HG03558 (cell line): ENCODE measurements around the gene ALOX5.
A peak's percentile ranks its signal among the peaks of the same experiment; 100 is the strongest.
"Not testable (repeated sequence)": the region's sequence is repeated elsewhere in the genome, so short reads cannot be mapped to it uniquely, and the experiment has no call there.

Source experiments
- ATAC-seq: cut with Tn5 transposase; IDR thresholded peaks from one replicate; pipeline ENCODE4 v1.9.1; 2021; ENCODE audit warnings: moderate number of reproducible peaks; ENCODE audit not compliant: unreplicated experiment; ENCODE audit errors: extremely low read depth

ALOX5 gene

DNA sequence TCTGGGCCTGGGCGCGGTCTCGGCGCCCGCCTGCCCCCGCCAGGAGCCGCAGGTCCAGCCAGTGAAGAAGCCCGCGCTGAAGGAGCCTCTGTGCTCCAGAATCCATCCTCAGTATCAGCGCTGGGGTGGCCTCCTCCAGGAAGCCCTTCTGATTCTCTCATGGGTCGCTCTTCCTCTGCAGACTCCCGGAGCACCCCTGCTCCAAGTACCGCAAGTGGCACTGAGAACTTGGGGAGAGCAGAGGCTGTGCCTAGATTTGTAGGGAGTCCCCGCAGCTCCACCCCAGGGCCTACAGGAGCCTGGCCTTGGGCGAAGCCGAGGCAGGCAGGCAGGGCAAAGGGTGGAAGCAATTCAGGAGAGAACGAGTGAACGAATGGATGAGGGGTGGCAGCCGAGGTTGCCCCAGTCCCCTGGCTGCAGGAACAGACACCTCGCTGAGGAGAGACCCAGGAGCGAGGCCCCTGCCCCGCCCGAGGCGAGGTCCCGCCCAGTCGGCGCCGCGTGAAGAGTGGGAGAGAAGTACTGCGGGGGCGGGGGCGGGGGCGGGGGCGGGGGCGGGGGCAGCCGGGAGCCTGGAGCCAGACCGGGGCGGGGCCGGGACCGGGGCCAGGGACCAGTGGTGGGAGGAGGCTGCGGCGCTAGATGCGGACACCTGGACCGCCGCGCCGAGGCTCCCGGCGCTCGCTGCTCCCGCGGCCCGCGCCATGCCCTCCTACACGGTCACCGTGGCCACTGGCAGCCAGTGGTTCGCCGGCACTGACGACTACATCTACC is at the start of gene ALOX5:
Gene ALOX5 (plus strand): TSS at position 641 of the 774 bp plus-strand sequence. CDS start 64 bp downstream, at position 705.
- ATAC-seq, result peak; percentile 31

DNA sequence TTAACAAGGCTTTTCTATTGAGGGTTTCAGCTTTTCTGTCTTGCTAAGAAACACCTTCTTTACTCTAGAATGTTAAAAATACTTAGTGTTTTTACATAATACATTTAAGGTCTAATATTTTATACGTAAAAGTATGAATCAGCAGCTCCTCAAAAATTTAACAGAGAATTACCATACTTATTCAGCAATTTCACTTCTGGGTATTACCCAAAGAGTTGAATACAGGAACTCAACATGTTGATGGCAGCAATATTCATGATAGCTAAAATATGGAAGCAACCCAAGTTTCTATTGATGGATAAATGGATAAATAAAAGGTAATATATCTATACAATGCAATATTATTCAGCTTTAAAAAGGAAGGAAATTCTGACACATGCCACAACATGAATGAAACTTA is 48.9 kb upstream of the ALOX5 start:
- no peak for ATAC-seq

DNA sequence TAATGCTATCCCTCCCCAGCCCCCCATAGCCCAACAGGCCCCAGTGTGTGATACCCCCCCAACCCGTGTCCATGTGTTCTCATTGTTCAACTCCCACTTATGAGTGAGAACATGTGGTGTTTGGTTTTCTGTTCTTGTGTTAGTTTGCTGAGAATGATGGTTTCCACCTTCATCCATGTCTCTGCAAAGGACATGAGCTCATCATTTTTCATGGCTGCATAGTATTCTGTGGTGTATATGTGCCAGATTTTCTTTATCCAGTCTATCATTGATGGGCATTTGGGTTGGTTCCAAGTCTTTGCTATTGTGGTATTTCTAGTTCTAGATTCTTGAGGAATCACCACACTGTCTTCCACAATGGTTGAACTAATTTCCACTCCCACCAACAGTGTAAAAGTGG is 47.2 kb upstream of the ALOX5 start:
- not testable (repeated sequence) for ATAC-seq

DNA sequence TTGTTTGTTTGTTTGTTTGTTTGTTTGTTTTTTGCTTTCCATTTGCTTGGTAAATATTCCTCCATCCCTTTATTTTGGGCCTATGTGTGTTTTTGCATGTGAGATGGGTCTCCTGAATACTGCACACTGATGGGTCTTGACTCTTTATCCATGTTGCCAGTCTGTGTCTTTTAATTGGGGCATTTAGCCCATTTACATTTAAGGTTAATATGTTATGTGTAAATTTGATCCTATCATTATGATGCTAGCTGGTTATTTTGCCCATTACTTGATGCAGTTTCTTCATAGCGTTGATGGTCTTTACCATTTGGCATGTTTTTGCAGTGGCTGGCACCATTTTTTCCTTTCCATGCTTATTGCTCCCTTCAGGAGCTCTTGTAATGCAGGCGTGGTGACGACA is 42.2 kb upstream of the ALOX5 start:
- not testable (repeated sequence) for ATAC-seq

DNA sequence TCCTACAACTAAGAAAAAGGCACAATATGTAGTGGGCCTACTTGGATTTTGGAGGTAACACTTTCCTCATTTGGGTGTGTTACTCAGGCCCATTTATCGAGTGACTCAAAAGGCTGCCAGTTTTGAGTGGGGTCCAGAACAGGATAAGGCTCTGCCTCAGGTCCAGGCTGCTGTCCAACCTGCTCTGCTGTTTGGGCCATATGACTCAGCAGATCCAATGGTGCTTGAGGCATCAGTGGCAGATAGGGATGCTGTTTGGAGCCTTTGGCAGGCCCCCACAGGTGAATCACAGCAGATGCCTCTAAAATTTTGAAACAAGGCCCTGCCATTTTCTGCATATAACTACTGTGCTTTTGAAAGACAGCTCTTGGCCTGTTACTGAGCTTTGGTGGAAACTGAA is 34.1 kb upstream of the ALOX5 start:
- ATAC-seq, result no peak

DNA sequence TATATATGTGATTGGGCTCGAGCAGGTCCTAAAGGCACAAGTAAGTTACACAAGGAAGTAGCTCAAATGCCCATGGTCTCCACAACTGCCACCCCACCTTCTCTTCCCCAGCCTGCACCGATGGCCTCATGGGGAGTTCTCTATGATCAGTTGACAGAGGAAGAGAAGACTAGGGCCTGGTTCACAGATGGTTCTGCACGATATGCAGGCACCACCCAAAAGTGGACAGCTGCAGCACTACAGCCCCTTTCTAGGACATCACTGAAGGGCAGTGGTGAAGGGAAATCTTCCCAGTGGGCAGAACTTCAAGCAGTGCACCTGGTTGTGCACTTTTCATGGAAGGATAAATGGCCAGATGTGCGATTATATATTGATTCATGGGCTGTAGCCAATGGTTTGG is 33.6 kb upstream of the ALOX5 start:
- ATAC-seq, result not testable (repeated sequence)

DNA sequence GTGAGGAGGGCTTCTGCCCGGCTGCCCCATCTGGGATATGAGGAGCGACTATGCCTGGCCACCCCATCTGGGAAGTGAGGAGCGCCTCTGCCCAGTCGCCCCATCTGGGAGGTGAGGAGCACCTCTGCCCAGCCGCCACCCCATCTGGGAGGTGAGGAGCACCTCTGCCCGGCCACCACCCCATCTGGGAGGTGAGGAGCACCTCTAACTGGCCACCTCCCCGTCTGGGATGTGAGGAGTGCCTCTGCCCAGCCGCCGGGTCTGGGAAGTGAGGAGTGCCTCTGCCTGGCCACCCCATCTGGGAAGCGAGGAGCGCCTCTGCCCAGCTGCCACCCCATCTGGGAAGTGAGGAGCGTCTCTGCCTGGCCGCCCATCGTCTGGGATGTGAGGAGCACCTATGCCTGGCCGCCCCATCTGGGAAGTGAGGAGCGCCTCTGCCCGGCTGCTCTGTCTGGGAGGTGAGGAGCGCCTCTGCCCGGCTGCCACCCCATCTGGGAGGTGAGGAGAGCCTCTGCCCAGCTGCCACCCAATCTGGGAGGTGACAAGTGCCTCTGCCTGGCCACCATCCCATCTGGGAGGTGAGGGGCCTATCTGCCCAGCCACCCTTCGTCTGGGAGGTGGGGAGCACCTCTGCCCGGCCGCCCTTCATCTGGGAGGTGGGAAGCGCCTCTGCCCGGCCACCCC is 27.2 kb upstream of the ALOX5 start:
- not testable (repeated sequence) for ATAC-seq

DNA sequence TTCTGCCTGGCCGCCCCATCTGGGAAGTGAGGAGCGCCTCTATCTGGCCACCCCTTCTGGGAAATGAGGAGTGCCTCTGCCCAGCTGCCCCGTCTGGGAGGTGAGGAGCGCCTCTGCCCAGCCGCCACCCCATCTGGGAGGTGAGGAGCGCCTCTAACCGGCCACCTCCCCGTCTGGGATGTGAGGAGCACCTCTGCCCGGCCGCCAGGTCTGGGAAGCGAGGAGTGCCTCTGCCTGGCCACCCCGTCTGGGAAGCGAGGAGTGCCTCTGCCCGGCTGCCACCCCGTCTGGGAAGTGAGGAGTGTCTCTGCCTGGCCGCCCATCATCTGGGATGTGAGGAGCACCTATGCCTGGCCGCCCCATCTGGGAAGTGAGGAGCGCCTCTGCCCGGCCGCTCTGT is 26.6 kb upstream of the ALOX5 start:
- ATAC-seq, result not testable (repeated sequence)

DNA sequence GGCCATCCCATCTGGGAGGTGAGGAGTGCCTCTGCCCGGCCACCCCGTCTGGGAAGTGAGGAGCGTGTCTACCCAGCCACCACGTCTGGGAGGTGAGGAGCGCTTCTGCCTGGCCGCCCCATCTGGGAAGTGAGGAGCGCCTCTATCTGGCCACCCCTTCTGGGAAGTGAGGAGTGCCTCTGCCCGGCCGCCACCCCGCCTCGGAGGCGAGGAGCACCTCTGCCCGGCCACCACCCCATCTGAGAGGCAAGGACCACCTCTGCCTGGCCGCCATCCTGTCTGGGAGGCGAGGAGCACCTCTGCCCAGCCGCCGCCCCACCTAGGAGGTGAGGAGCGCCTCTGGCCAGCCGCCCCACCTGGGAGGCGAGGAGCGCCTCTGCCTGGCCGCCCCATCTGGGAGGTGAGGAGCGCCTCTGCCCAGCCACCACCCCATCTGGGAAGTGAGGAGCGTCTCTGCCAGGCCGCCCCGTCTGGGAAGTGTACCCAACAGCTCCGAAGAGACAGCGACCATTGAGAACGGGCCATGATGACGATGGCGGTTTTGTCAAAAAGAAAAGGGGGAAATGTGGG is 25.7 kb upstream of the ALOX5 start:
- ATAC-seq, result not testable (repeated sequence)

DNA sequence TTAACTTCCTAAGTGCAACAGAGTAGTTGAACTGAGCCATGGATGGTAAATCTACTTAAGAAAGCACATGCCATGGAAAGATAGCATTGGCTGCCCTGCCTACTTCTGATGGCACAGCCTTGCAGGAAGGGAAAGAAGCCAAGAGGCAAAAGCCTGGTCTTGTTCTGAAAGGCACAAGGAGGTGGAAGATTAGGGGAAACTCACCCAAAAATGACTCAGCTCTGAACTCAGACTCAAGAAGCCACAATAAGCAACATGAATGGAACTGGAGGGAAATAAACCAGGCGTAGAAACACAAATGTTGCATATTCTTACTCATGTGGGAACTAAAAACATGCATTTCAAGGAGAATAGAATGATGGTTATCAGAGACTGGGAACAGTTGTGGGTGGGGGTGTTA is 20.8 kb upstream of the ALOX5 start:
- peak; percentile 50 for ATAC-seq

DNA sequence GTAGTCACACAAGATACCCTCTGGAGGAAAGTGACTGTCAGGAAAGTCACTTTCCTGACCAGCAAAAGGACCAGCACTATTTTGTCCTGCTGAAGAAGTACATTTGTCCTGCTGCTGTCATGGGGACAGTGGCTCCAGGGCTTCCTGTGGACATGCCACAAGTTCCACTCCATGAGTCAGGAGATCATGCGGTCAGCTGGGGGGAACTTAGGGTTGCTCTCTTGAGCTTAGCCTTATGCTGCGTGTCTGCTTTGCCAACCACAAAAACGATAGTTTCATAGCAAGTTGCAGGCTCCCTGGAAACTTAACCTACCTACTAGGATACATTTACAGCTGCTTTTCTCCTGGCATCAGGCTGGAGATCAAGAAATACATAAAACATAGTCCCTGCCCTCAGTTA is 19.8 kb upstream of the ALOX5 start:
- ATAC-seq, result no peak

DNA sequence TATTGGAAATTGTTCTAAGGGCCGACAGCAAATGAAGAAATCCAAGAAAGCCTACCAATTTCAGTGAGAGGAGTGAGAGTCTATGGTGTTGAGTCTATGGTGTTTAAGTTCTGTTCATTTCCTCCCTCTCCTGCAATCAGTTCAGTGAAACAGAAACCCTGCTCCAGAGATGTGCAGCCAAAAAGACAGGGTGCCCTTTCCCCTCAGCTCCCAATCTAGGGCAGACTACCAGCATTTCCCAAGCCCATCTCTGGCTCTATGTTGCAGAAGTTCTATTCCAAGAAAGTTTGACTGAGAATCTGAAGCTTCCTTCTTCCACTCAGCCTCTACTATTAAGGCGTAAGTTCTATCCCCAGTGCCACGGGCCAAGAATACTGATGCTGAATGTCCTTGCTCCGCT is 18.5 kb upstream of the ALOX5 start:
- no peak for ATAC-seq

DNA sequence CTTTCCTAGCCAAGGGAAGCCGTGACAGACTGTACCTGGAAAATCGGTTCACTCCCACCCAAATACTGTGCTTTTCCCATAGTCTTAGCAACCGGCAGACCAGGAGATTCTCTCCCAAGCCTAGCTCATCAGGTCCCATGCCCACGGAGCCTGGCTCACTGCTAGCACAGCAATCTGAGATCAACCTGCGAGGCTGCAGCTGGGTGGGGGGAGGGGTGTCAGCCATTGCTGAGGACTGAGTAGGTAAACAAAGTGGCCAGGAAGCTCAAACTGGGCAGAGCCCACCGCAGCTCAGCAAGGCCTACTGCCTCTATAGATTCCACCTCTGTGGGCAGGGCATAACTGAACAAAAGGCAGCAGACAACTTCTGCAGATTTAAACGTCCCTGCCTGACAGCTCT is 15.1 kb upstream of the ALOX5 start:
- not testable (repeated sequence) for ATAC-seq

DNA sequence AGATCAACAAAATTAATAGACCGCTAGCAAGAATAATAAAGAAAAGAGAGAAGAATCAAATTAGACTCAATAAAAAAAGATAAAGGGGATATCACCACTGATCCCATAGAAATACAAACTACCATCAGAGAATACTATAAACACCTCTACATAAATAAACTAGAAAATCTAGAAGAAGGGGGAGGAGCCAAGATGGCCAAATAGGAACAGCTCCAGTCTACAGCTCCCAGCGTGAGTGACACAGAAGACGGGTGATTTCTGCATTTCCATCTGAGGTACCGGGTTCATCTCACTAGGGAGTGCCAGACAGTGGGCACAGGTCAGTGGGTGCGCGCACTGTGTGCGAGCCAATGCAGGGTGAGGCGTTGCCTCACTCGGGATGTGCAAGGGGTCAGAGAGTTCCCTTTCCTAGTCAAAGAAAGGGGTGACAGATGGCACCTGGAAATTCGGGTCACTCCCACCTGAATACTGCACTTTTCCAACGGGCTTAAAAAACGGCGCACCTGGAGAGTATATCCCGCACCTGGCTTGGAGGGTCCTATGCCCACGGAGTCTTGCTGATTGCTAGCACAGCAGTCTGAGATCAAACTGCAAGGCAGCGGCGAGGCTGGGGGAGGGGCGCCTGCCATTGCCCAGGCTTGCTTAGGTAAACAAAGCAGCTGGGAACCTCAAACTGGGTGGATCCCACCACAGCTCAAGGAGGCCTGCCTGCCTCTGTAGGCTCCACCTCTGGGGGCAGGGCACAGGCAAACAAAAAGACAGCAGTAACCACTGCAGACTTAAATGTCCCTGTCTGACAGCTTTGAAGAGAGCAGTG is 11.8 kb upstream of the ALOX5 start:
- not testable (repeated sequence) for ATAC-seq

DNA sequence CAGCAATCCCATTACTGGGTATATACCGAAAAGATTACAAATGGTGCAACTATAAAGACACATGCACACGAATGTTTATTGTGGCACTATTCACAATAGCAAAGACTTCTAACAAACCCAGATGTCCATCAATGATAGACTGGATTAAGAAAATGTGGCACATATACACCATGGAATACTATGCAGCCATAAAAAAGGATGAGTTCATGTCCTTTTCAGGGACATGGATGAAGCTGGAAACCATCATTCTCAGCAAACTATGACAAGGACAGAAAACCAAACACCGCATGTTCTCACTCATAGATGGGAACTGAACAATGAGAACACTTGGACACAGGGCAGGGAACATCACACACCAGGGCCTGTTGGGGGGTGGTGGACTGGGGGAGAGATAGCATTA is 6.4 kb upstream of the ALOX5 start:
- not testable (repeated sequence) for ATAC-seq

DNA sequence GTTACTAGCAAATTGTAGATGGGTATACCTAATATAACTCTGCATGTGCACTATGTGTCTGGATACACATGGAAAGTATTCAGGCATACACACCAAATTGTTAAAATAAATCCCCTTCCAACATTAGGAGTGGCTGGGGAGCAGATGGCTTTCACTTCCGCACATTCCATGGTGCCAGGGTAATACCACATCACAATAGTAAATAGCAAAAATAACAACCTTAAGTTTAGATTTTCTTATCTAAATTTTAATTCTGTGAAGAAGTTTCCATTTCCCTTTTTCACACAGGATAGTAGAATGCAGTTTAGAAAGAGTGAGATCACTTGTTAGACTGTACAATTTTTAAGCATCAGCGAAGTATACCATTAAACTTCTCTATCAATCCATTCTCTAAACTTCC is 5.8 kb upstream of the ALOX5 start:
- no peak for ATAC-seq

DNA sequence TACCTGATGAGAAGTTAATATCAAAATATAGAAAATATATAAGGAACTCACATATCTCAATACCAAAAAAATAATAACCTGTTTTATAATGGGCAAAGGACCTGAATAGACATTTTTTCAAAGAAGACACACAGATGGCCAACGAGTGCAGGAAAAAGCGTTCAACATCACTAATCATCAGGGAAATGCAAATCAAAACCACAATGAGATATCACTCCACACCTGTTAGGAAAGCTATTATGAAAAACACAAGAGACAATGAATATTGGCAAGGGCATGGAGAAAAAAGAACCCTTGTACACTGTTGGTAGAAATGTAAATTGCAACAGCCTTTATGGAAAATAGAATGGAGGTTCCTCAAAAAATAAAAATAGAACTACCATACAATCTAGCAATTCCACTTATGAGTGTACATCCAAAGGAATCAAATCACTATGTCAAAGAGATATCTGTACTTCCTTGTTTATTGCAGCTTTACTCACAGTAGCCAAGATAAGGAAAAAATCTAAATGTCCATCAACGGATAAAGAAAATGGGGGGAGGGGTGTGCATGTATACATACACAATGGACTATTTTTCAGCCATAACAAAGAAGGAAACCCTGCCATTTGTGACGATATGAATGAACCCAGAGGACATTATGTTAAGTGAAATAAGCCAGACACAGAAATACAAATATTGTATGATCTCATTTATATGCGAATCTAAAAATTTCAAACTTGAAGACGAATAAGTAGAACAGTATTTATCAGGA is 3.6 kb upstream of the ALOX5 start:
- ATAC-seq, result no peak

DNA sequence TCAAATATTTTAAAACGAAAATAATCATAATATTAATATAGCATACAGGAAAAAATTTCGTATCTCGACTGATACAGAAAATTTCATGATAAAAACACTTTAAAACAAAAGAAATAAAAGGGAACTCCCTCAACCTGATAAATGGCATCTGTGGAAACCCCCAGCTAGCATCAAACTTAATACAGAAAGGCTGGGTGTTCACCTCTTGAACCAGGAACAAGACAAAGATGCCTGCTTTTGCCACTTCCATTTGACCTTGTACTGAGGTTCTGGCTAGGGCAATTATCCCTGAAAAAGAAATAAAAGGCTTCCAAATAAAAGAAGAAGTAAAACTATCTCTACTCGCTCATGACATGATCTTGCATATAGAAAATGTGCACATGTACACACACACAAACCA is 2.5 kb upstream of the ALOX5 start:
- no peak for ATAC-seq

DNA sequence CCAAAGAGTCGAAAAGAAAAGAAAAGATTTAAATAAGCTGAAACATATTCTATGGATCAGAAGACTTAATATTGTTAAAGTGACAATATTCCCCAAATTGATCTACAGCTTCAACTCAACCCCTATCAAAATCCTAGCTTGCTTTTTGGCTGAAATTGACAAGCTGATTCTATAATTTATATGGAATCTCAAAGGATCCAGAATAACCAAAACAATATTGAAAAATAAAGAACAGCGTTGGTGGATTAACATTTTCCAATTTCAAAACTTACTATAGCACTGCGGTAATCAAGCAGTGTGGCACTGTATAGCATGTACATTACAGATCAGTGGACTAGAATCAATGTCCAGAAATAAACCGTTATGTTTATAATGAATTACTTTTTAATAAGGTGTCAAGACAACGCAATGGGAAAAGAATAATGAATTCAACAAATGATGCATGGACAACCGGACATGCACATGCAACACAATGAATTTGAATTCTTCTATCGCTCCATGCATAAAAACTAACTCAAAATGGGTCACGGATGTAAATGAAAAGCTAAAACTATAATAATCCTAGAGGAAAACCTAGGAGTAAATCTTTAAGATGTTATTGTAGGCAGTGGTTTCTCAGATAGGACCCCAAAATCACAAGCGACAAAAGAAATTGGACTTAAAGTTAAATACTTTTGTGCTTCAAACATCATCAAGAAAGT is 1.6 kb upstream of the ALOX5 start:
- ATAC-seq, result no peak
